GM23338 (cell line): ENCODE measurements around the gene VWDE.
A peak's percentile ranks its signal among the peaks of the same experiment; 100 is the strongest.

Experiments
- CREB1 ChIP-seq: fragments of 250-450 bp; sonication (Bioruptor Pico); IDR thresholded peaks from 2 replicates; pipeline ENCODE4 v1.5.0; 2020; ENCODE audit warnings: low read depth, mild to moderate bottlenecking, moderate library complexity
- EZH2 ChIP-seq: fragments of 200-600 bp; sonication (generic); IDR thresholded peaks from one replicate; pipeline ENCODE4 v1.8.0; 2017; ENCODE audit warnings: antibody characterized with exemption, mild to moderate bottlenecking, low read depth; ENCODE audit not compliant: unreplicated experiment
- EZH2phosphoT487 ChIP-seq: fragments of 200-600 bp; sonication (generic); IDR thresholded peaks from one replicate; pipeline ENCODE4 v1.8.1; 2018; ENCODE audit warnings: antibody characterized with exemption; ENCODE audit not compliant: unreplicated experiment
- JUNB ChIP-seq: IDR thresholded peaks from one replicate; pipeline ENCODE4 v1.6.1; 2016; ENCODE audit warnings: antibody characterized with exemption; ENCODE audit not compliant: unreplicated experiment
- NANOG ChIP-seq: IDR thresholded peaks from 2 replicates; pipeline ENCODE4 v1.6.1; 2016; ENCODE audit warnings: antibody characterized with exemption, borderline replicate concordance
- POLR2AphosphoS5 ChIP-seq: IDR thresholded peaks from 2 replicates; pipeline ENCODE4 v1.6.1; 2016; ENCODE audit warnings: antibody characterized with exemption, low read depth
- STAT1 ChIP-seq: IDR thresholded peaks from one replicate; pipeline ENCODE4 v1.6.1; 2016; ENCODE audit warnings: antibody characterized with exemption; ENCODE audit not compliant: unreplicated experiment
- ZNF114 ChIP-seq: fragments of 250-450 bp; sonication (Bioruptor Pico); IDR thresholded peaks from 2 replicates; pipeline ENCODE4 v1.5.0; 2020; ENCODE audit warnings: mild to moderate bottlenecking, moderate library complexity
- TF ChIP-seq, protein P1 (sequence below), 2 experiments: fragments of 200-600 bp in 1 of 2; sonication (generic) in 1 of 2; conservative IDR thresholded peaks; 2 replicates each; pipeline versions ENCODE4 v1.5.1 to v1.6.1; 2016 to 2017; ENCODE audit warnings: antibody characterized with exemption in 2 of 2, low read depth in 2 of 2, mild to moderate bottlenecking in 2 of 2, moderate library complexity in 1 of 2
- TF ChIP-seq, protein P2 (sequence below): IDR thresholded peaks from one replicate; pipeline ENCODE4 v1.6.1; 2018; ENCODE audit warnings: antibody characterized with exemption; ENCODE audit not compliant: unreplicated experiment
- TF ChIP-seq, protein P3 (sequence below): IDR thresholded peaks from 2 replicates; pipeline ENCODE4 v1.6.1; 2016; ENCODE audit warnings: antibody characterized with exemption

DNA sequence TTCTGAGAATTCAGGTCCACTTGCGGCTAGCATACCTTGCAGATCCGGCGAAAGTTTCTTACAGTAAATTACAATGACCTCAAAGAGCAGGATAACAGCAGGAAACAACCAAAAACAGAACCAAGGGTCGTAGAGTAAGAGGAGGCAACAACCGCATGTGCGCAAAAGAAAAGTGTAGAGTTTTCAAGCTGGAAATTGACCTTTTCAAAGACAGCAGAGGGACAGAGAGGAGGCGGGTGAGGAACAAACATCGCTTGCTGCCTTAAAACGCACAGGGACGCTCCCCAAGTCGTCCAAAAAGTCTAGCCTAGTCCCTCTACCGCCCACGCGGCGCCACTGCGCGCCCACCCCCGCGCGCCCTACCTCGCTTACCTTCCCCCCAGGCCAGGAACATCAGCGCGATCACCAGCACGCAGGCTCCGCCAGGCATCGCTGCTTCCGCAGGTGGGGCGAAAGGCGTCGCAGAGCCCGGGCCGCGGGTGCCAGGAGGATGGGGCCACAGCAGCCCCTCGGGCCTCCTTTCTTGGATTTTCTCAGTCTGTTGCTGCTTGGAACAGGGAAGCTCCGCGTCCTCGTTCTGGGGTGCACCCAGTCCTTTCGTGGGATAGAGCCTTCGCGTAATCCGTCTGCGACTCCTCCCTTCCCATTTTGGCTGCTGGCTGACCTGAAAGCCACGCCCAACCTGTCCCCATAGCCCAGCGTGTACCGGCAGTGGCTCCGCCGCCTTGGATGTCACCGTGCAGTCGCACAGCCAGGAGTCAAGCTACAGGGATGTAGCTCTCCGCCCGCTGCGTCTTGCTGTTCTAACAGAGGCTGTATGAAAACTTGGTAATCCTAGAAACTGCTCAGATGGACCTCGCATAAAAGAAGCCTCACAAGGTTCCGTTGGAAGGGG lies at the start of gene VWDE:
- TF ChIP-seq, protein P1, sequence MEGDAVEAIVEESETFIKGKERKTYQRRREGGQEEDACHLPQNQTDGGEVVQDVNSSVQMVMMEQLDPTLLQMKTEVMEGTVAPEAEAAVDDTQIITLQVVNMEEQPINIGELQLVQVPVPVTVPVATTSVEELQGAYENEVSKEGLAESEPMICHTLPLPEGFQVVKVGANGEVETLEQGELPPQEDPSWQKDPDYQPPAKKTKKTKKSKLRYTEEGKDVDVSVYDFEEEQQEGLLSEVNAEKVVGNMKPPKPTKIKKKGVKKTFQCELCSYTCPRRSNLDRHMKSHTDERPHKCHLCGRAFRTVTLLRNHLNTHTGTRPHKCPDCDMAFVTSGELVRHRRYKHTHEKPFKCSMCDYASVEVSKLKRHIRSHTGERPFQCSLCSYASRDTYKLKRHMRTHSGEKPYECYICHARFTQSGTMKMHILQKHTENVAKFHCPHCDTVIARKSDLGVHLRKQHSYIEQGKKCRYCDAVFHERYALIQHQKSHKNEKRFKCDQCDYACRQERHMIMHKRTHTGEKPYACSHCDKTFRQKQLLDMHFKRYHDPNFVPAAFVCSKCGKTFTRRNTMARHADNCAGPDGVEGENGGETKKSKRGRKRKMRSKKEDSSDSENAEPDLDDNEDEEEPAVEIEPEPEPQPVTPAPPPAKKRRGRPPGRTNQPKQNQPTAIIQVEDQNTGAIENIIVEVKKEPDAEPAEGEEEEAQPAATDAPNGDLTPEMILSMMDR (conservative IDR thresholded peaks at IDR 0.05; ENCODE audit: low read depth in 2 of 2): no peak; a peak in 1 of 4 replicates
- TF ChIP-seq POLR2AphosphoS5 (peak; percentile 81; the same call in 1 of the 2 replicates), EZH2 (no peak), EZH2phosphoT487 (no peak), STAT1 (no peak), ZNF114 (CRISPR knock-in tag) (no peak), NANOG (0 out of 2 replicates have a peak, but pooled peaks have one; percentile 15), JUNB (no peak), CREB1 (CRISPR knock-in tag) (peak; percentile 86)
- TF ChIP-seq, protein P2, sequence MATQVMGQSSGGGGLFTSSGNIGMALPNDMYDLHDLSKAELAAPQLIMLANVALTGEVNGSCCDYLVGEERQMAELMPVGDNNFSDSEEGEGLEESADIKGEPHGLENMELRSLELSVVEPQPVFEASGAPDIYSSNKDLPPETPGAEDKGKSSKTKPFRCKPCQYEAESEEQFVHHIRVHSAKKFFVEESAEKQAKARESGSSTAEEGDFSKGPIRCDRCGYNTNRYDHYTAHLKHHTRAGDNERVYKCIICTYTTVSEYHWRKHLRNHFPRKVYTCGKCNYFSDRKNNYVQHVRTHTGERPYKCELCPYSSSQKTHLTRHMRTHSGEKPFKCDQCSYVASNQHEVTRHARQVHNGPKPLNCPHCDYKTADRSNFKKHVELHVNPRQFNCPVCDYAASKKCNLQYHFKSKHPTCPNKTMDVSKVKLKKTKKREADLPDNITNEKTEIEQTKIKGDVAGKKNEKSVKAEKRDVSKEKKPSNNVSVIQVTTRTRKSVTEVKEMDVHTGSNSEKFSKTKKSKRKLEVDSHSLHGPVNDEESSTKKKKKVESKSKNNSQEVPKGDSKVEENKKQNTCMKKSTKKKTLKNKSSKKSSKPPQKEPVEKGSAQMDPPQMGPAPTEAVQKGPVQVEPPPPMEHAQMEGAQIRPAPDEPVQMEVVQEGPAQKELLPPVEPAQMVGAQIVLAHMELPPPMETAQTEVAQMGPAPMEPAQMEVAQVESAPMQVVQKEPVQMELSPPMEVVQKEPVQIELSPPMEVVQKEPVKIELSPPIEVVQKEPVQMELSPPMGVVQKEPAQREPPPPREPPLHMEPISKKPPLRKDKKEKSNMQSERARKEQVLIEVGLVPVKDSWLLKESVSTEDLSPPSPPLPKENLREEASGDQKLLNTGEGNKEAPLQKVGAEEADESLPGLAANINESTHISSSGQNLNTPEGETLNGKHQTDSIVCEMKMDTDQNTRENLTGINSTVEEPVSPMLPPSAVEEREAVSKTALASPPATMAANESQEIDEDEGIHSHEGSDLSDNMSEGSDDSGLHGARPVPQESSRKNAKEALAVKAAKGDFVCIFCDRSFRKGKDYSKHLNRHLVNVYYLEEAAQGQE: no peak
- TF ChIP-seq, protein P3, sequence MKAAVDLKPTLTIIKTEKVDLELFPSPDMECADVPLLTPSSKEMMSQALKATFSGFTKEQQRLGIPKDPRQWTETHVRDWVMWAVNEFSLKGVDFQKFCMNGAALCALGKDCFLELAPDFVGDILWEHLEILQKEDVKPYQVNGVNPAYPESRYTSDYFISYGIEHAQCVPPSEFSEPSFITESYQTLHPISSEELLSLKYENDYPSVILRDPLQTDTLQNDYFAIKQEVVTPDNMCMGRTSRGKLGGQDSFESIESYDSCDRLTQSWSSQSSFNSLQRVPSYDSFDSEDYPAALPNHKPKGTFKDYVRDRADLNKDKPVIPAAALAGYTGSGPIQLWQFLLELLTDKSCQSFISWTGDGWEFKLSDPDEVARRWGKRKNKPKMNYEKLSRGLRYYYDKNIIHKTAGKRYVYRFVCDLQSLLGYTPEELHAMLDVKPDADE: no peak
